Measurements from ENCODE around the gene LRRIQ1. TPM values are rescaled to one million over a fixed set of nuclear protein-coding genes. Genes with fewer than 3 reads are reported as not detected.

The LRRIQ1 gene
- total RNA-seq: 0.67 TPM
- long read RNA-seq, partial matches to known transcripts: 0 of 1 reads
- long read RNA-seq, other reads (novel, unspliced or antisense): 1 of 1 reads

GRCh38 chr12:85036234-85036707 is at the start of gene LRRIQ1, which contains the start of gene TSPAN19:
Gene LRRIQ1, plus strand, starts transcription at chr12:85036351. Its CDS starts 1,826 bp downstream, at chr12:85038177.
Gene TSPAN19, minus strand, starts transcription at chr12:85036277. Its CDS starts 6,331 bp downstream, at chr12:85029946.
- ATAC-seq (peak; percentile 95), DNase-seq (peak; percentile 67)
- intact Hi-C loops (cut with DNase I): no loop called here
- no peak for TF ChIP-seq CTCF (IDR thresholded peaks at IDR 0.05)
- Histone ChIP-seq H3K4me3 (peak within 1 kb of the TSS; percentile 49), H3K9me3 (no peaks in the 10 kb centered on the region), H3K27me3 (peaks cover 20% of the 10 kb centered on the region), H3K27ac (peak within 1 kb of the TSS; percentile 32), H3K36me3 (no peaks in the 10 kb centered on the region), H3K4me1 (no peaks in the 10 kb centered on the region)

GRCh38 chr12:84986586-84986985 is 49.6 kb upstream of the LRRIQ1 start:
- ATAC-seq: no peak
- Histone ChIP-seq H3K4me3 (no peak overlapping the region), H3K27ac (no peak overlapping the region), H3K9me3 (no peaks in the 10 kb centered on the region), H3K36me3 (no peaks in the 10 kb centered on the region), H3K27me3 (no peaks in the 10 kb centered on the region), H3K4me1 (no peaks in the 10 kb centered on the region)
- intact Hi-C loops (cut with DNase I): no loop called here
- DNase-seq: no peak
- no peak for TF ChIP-seq CTCF (IDR thresholded peaks at IDR 0.05)

- ATAC-seq (no peak), DNase-seq (no peak)
- intact Hi-C loops (cut with DNase I): no loop called here
- Histone ChIP-seq H3K9me3 (no peaks in the 10 kb centered on the region), H3K4me3 (no peak overlapping the region), H3K27me3 (no peaks in the 10 kb centered on the region), H3K36me3 (no peaks in the 10 kb centered on the region), H3K27ac (no peak overlapping the region), H3K4me1 (no peaks in the 10 kb centered on the region)
- TF ChIP-seq CTCF (IDR thresholded peaks at IDR 0.05): no peak
Measured at GRCh38 chr12:84994426-84994825, 41.7 kb upstream of the LRRIQ1 start.

- Histone ChIP-seq H3K27ac (no peak overlapping the region), H3K9me3 (no peaks in the 10 kb centered on the region), H3K4me1 (no peaks in the 10 kb centered on the region), H3K27me3 (no peaks in the 10 kb centered on the region), H3K4me3 (no peak overlapping the region), H3K36me3 (no peaks in the 10 kb centered on the region)
- DNase-seq (no peak), ATAC-seq (no peak)
- intact Hi-C loops (cut with DNase I): no loop called here
- no peak for TF ChIP-seq CTCF (IDR thresholded peaks at IDR 0.05)
Measured at GRCh38 chr12:84995641-84996040, 40.5 kb upstream of the LRRIQ1 start.

- H3K27ac ChIP-seq: no peak overlapping the region
- no peaks in the 10 kb centered on the region for H3K27me3 ChIP-seq
- no peak for DNase-seq
- no peaks in the 10 kb centered on the region for H3K4me1 ChIP-seq
- ATAC-seq: no peak
- H3K9me3 ChIP-seq: no peaks in the 10 kb centered on the region
- intact Hi-C loops (cut with DNase I): no loop called here
- H3K4me3 ChIP-seq: no peak overlapping the region
- H3K36me3 ChIP-seq: no peaks in the 10 kb centered on the region
- no peak for TF ChIP-seq CTCF (IDR thresholded peaks at IDR 0.05)
Measured at GRCh38 chr12:84996759-84997158, 39.4 kb upstream of the LRRIQ1 start.

GRCh38 chr12:84998341-84998740 is 37.8 kb upstream of the LRRIQ1 start:
- H3K27me3 ChIP-seq: no peaks in the 10 kb centered on the region
- H3K4me3 ChIP-seq: no peak overlapping the region
- no peaks in the 10 kb centered on the region for H3K9me3 ChIP-seq
- H3K4me1 ChIP-seq: no peaks in the 10 kb centered on the region
- DNase-seq (no peak), ATAC-seq (no peak)
- H3K27ac ChIP-seq: no peak overlapping the region
- no peak for TF ChIP-seq CTCF (IDR thresholded peaks at IDR 0.05)
- no peaks in the 10 kb centered on the region for H3K36me3 ChIP-seq
- intact Hi-C loops (cut with DNase I): no loop called here
